Subcutaneous abdominal adipose tissue (tissue), 5 donors: ENCODE data around the gene MEST.

Experiments
- H3K27ac ChIP-seq: one replicate; pipeline ENCODE4 v1.7.0; 2013; ENCODE audit warnings: low read depth, mild to moderate bottlenecking, inconsistent platforms, low read length, moderate library complexity
- H3K27me3 ChIP-seq, 5 donors: one replicate each; pipeline ENCODE4 v1.7.0; 2013; ENCODE audit warnings: low read length in 5 of 5, inconsistent platforms in 1 of 5; ENCODE audit not compliant: control insufficient read depth in 5 of 5, insufficient read depth in 4 of 5
- H3K36me3 ChIP-seq, 5 donors: one replicate each; pipeline ENCODE4 v1.7.0; 2013; ENCODE audit warnings: low read length in 5 of 5; ENCODE audit not compliant: control insufficient read depth in 5 of 5, insufficient read depth in 5 of 5
- H3K4me1 ChIP-seq, 5 donors: one replicate each; pipeline ENCODE4 v1.7.0; 2013; ENCODE audit warnings: low read length in 5 of 5, mild to moderate bottlenecking in 3 of 5, moderate library complexity in 1 of 5; ENCODE audit not compliant: control insufficient read depth in 5 of 5, insufficient read depth in 5 of 5
- H3K4me3 ChIP-seq, 5 donors: one replicate each; pipeline ENCODE4 v1.7.0; 2013; ENCODE audit warnings: low read length in 5 of 5, low read depth in 1 of 5
- H3K9ac ChIP-seq, 5 donors: one replicate each; pipeline ENCODE4 v1.7.0; 2013; ENCODE audit warnings: low read length in 5 of 5, mild to moderate bottlenecking in 4 of 5, moderate library complexity in 3 of 5
- H3K9me3 ChIP-seq, 5 donors: one replicate each; pipeline ENCODE4 v1.7.0; 2013; ENCODE audit warnings: low read length in 5 of 5; ENCODE audit not compliant: control insufficient read depth in 5 of 5
- donor health status: healthy.
- donor health status: healthy.
- donor health status: healthy.
- donor health status: healthy.
- donor health status: healthy.

The MEST gene

DNA sequence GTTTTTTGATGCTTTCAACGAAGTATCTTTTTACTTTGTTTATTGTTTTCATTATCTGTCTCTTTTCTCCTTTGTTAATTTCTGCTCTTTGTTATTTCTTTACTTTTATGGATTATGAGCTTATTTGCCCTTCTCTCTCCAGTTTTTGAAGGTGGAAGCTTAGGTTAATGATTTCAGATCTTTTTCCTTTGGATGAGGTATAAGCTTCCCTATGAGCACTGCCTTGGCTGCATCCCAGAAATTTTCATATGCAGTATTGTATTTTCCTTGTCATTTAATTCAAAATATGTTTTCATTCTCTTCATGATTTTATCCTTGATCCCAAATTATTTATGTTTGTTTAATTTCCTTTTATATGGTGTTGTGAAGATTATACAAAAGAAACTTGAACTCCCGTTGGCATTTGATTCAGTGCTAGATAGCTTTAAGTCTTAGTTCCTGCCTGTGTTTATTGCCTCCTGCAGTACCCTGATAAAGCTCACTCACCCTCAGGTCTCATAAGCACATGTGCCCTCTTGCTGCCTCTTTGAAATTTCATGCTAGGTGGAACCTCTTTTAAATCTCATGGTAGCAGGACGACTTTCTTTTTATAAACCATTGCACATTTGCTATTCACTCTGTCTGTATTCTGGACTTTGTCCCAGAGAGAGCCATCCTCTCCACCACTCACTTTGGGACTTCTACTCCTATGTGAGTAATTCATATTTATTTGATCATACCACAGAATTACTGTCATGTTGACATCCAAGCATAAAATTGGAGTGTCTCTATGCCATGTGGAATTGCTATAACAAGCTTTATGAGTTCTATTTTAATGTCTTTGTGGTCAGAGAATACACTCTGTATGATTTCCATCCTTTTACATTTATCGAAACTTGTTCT is 28.1 kb upstream of the MEST start:
- H3K27me3 ChIP-seq, result no peaks in the 10 kb centered on the region

DNA sequence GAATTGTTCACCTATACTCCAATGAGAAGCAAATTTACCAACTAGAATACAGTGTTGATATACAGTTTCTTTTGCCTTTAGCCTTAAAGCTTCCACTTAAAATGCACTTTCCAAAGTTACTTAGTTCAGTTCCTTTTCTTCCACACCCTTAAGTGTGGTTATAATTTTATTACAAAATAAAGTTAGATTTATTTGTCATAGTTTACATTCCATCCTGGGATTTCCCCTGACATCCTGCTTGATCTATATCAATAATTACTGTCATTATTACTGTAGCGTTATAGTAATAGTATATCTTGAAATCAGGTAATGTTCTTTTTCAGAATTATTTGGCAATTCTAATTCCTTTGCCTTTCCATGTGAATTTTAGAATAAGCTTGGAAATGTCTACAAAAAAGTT is 23.3 kb upstream of the MEST start:
- Histone ChIP-seq H3K9ac (no peak overlapping the region), H3K27me3 (no peaks in the 10 kb centered on the region), H3K4me1 (peaks cover 0 to 6% (median 0%) of the 10 kb centered on the region in 5 donors), H3K9me3 (peaks cover 0 to 5% (median 0%) of the 10 kb centered on the region in 5 donors), H3K27ac (no peak overlapping the region), H3K36me3 (no peaks in the 10 kb centered on the region), H3K4me3 (no peak overlapping the region)

More for the DNA sequence above, 28.1 kb upstream of the MEST start:
- no peak overlapping the region for H3K27ac ChIP-seq
- no peaks in the 10 kb centered on the region for H3K36me3 ChIP-seq
- H3K9me3 ChIP-seq, result peaks cover 3 to 16% (median 7%) of the 10 kb centered on the region in 5 donors
- H3K4me1 ChIP-seq, result no peaks in the 10 kb centered on the region
- H3K4me3 ChIP-seq, result no peak overlapping the region
- H3K9ac ChIP-seq, result no peak overlapping the region

DNA sequence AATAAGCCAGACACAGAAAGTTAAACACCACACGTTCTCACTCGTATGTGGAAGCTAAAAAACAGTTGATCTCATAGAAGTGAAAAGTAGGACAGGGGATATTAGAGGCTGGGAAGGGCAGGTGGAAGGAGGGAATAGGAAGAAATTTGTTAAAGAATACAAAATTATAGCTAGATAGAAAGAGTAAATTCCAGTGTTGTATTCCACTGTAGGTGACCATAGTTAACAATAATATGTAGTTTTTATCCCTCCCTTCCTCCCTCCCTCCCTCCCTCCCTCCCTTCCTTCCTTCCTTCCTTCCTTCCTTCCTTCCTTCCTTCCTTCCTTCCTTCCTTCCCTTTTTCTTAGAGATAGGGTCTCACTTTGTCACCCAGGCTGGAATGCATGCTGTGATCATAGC is 19.9 kb upstream of the MEST start:
- Histone ChIP-seq H3K9ac (no peak overlapping the region), H3K4me3 (no peak overlapping the region), H3K27me3 (no peaks in the 10 kb centered on the region), H3K4me1 (peaks cover 0 to 6% (median 0%) of the 10 kb centered on the region in 5 donors), H3K36me3 (no peaks in the 10 kb centered on the region), H3K27ac (no peak overlapping the region), H3K9me3 (no peaks in the 10 kb centered on the region)

DNA sequence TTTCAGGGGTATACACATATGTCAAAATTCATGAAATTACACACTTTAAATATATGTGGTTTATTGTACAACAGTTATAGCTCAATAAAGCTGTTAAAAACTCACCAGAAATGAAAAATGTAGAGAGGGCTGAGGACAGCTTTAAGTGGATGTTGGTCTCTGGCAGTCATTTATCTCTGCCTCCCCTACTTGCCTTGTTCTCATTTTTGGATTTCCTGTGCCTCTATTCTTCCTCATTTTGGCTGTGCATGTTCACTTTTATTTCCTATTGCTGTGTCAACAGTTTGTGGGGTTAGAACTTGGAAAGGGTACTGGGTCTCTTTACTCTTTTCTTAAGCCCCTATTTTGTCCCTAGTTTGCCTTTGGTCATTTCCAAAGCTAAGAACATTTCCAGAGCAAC is 18.6 kb upstream of the MEST start:
- Histone ChIP-seq H3K9ac (no peak overlapping the region), H3K4me1 (peaks cover 0 to 6% (median 0%) of the 10 kb centered on the region in 5 donors), H3K27me3 (no peaks in the 10 kb centered on the region), H3K4me3 (no peak overlapping the region), H3K27ac (no peak overlapping the region), H3K9me3 (peaks cover 0 to 5% (median 0%) of the 10 kb centered on the region in 5 donors), H3K36me3 (no peaks in the 10 kb centered on the region)

DNA sequence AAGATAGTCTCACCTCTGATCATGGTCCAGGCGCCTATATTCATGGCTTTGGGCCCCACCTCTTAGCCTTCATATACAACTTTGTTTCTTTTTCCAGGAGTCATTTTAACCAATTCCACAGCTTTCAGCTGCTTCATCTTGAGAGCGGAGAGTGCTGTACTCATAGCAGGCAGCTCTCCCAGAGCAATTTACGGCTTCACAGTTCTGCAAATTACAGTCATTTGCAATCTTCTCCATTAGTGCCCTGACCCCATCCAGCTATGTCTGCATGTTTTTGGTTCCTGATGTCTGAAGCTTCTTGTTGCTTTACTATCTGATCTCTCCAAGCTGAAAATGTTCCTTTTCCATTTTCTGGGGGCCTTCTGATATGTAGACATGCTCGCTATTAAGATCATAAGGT is 18.0 kb upstream of the MEST start:
- Histone ChIP-seq H3K36me3 (no peaks in the 10 kb centered on the region), H3K4me3 (no peak overlapping the region), H3K9ac (no peak overlapping the region), H3K4me1 (peaks cover 0 to 6% (median 0%) of the 10 kb centered on the region in 5 donors), H3K27me3 (no peaks in the 10 kb centered on the region), H3K27ac (no peak overlapping the region), H3K9me3 (peaks cover 0 to 6% (median 0%) of the 10 kb centered on the region in 5 donors)

- H3K9me3 ChIP-seq, result peaks cover 0 to 6% (median 0%) of the 10 kb centered on the region in 5 donors
- H3K9ac ChIP-seq, result no peak overlapping the region
- H3K27ac ChIP-seq, result no peak overlapping the region
- no peak overlapping the region for H3K4me3 ChIP-seq
- H3K4me1 ChIP-seq, result peaks cover 0 to 10% (median 0%) of the 10 kb centered on the region in 5 donors
- no peaks in the 10 kb centered on the region for H3K27me3 ChIP-seq
- no peaks in the 10 kb centered on the region for H3K36me3 ChIP-seq
These were observed 16.1 kb upstream of the MEST start for GRCh38 chr7:130475776-130476175.

DNA sequence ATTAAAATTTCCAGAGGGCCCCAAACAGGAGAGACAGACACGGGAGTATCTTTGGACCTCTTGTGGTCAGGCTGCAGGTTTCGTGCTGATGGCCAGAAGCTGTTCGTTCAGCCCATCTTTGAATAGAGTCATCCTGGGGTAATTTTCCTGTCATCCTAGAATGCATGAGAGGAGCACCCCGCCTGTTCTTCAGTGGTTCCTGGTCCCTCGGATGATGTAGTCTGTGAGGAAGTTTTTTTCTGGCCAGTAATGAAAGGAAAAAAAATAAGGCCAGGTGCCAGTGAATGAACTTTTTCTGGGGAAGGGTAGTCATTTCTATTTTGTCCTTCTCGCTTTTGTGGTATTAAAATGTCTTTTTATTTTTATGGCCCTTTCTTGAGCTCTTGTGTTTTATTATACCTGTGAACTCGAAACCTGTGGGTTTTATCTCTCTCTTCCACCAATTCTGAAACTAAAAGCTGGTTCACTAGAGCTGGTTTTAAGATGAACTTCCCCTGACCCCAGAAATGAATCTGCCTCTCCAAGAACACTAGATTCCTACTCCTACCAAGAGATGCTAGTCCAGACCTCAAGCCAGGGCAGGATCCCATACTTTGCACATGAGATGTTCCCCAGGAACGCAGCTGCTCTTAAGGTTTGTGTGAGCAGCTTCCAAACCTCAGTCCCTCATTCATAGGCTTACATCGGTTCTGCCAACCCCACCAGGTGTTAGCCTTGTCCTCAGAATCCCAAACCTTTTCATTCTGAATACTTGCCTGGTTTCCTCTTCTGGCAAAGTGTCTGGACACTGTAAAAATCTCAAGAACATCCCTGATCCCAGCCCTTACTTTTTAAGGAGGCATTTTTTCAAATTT is 15.4 kb upstream of the MEST start:
- peaks cover 0 to 12% (median 2%) of the 10 kb centered on the region in 5 donors for H3K4me1 ChIP-seq
- no peak overlapping the region for H3K27ac ChIP-seq
- H3K27me3 ChIP-seq, result no peaks in the 10 kb centered on the region
- peaks cover 0 to 6% (median 0%) of the 10 kb centered on the region in 5 donors for H3K9me3 ChIP-seq
- H3K4me3 ChIP-seq, result no peak overlapping the region
- no peak overlapping the region for H3K9ac ChIP-seq
- no peaks in the 10 kb centered on the region for H3K36me3 ChIP-seq

DNA sequence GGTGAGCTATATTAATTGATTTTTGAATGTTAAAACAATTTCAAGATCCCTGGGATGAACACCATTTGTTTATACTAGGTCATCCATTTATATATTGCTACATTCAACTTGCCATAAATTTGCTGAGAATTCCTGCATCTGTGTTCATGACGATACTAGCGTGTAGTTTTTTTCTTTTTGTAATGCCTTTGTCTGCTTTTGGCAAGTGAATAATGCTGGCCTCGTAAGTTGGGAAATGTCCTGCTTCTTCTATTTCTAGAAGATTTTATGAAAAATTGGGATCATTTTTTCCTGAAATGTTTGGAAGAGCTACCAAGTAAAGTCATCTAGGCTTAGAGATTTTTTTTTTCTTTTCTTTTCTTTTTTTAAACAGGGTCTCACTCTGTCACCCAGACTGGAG is 12.9 kb upstream of the MEST start:
- H3K9ac ChIP-seq, result no peak overlapping the region
- peaks cover 0 to 10% (median under 1%) of the 10 kb centered on the region in 5 donors for H3K4me1 ChIP-seq
- H3K27me3 ChIP-seq, result no peaks in the 10 kb centered on the region
- H3K36me3 ChIP-seq, result no peaks in the 10 kb centered on the region
- H3K4me3 ChIP-seq, result no peak overlapping the region
- peaks cover 0 to 6% (median 0%) of the 10 kb centered on the region in 5 donors for H3K9me3 ChIP-seq
- H3K27ac ChIP-seq, result no peak overlapping the region

DNA sequence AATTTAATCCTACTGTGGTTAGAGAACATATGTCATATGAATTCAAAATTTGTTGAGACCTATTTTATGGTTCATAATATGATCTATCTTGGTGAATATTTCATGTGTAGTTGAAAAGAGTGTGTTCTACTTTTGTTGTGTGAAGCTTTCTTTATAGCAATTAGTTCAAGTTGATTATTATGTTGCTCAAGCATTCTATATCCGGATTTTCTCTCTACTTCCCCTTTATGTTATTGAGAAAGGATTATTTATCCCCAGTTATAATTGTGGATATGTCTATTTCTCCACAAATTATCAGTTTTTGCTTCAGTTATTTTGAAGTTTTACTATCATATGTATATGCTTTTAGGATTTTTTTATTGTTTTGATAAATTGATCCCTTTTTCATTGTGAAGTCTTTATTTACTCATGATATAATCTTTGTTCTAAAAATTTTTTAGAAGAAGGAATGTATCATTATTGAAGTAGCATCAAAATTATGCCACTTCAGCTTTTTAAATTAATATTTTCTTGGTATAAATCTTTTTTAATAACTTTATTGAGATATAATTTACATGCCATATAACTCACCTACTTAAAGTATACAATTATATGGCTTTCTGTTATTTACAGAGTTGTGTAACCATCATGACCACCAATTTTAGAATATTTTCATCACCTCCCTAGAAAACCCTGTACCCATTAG is 12.0 kb upstream of the MEST start:
- Histone ChIP-seq H3K27ac (no peak overlapping the region), H3K27me3 (no peaks in the 10 kb centered on the region), H3K36me3 (no peaks in the 10 kb centered on the region), H3K9ac (no peak overlapping the region), H3K4me1 (peaks cover 0 to 10% (median 0%) of the 10 kb centered on the region in 5 donors), H3K9me3 (peaks cover 0 to 6% (median 0%) of the 10 kb centered on the region in 5 donors), H3K4me3 (no peak overlapping the region)
